Fibroblast of skin of right quadriceps (primary cell): ENCODE data around the gene MED12L.

Experiments
- DNase-seq: peaks from one replicate; pipeline ENCODE4 v3.0.0-alpha.2; 2013

The MED12L gene

DNA sequence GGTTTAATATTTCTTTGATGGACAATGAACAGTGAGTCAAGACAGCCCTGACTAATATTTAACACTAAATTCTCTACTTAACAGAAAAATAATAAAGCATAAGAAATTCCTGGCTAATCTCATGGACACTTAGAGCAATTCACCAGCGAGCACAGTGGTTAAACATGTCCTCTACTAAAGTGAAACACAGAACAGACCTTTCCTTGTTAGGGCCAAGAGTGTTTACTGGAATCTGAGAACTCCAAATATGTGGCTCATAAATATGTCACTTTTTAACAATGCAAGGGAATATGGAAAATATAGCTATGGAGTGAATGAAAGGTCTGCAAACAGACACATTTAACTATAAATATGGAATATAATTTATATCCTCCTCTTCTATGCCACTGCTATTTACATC, 394.0 kb downstream of the MED12L start:
- DNase-seq, result no peak

DNA sequence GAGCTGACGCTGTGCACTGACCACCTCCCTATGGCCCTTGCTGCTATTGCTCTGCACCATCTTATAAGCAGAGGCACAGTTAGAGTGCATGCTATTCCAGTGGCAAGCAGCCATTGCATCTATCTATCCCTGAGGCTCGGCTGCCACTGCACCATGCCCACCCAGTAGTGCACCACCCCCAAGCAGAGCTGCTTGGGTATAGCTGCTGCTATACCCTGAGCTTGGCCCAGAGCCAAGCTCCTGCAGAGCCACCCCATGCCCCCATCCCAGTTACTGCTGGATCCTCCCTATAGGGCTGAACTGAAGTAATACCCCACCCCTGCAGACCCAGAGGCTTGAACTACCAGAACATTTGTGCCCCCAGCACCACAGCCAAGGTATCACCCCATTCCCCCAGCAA, 395.0 kb downstream of the MED12L start:
- no peak for DNase-seq

DNA sequence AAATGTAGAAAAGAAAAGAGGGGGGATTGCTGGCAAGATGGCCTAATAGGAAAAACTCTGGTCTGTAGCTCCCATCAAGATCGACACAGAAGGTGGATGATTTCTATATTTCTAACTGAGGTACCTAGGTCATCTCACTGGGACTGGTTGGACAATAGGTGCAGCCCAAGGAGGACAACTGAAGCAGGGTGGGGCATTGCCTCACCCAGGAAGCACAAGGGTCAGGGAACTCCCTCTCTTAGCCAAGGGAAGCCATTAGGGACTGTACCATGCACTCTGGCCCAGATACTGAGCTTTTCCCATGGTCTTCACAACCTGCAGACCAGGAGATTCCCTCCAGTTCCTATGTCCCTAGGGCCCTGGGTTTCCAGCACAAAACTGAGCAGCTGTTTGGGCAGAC, 398.0 kb downstream of the MED12L start:
- no peak for DNase-seq

DNA sequence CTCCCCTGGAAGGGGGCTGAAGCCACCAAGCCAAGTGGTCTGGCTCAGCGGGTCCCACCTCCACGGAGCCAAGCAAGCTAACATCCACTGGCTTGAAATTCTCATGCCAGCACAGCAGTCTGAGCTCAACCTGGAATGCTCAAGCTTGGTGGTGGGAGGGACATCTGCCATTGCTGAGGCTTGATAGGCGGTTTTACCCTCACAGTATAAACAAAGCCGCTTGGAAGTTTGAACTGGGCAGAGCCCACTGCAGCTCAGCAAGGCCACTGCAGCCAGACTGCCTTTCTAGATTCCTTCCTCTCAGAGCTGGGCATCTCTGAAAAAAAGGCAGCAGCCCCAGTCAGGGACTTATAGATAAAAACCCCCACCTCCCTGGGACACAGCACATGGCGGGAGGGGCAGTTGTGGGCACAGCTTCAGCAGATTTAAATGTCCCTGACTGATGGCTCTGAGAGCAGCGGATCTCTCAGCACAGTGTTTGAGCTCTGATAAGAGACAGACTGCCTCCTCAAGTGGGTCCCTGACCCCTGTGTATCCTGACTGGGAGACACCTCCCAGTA, 398.6 kb downstream of the MED12L start:
- no peak for DNase-seq
